ENCODE data around the gene LTBP3.

- TF ChIP-seq CTCF (IDR thresholded peaks at IDR 0.05) (no peak), POLR2AphosphoS5 (IDR thresholded peaks at IDR 0.05) (no peak)
These were observed 20.0 kb upstream of the LTBP3 start for GRCh38 chr11:65578134-65578533.

All from transverse colon (tissue), 4 donors.